HepG2 (cell line): Measurements from ENCODE around the gene VENTX. TPM values are rescaled to one million over a fixed set of nuclear protein-coding genes. Genes with fewer than 3 reads are reported as not detected.

Experiments used
- ATAC-seq: fragments of 200-7000 bp; cut with Tn5 transposase; 3 replicates; pipeline ENCODE4 v1.9.1; 2020; ENCODE audit warnings: mild to moderate bottlenecking, moderate library complexity
- BruUV-seq: library from RNA; stranded (reverse); fragments of 400-500 nt; replicated peaks from 2 replicates; lab custom pipeline; 2021; lab: Mats Ljungman, UMichigan
- CTCF ChIA-PET: fragments of 300-600 bp; formaldehyde crosslinking; extraction: SDS; loops from one replicate; lab custom pipeline; 2021; ENCODE audit warnings: low total read pairs, inconsistent platforms, low intra/inter-chr PET ratio; lab: Yijun Ruan, JAX
- POLR2A ChIA-PET: fragments of 350-600 bp; sonication (Branson Sonifier 250); formaldehyde crosslinking; loops from one replicate; lab custom pipeline; 2020; ENCODE audit warnings: antibody characterized with exemption, inconsistent platforms; lab: Yijun Ruan, JAX
- DNase-seq: peaks from one replicate; pipeline ENCODE4 v3.0.0-alpha.2; 2015; ENCODE audit warnings: low spot score
- FAIRE-seq: peaks from 3 replicates; lab custom pipeline; 2011; peaks lifted over from hg19 to GRCh38; lab: Jason Lieb, UNC
- H2AFZ ChIP-seq: one replicate; pipeline ENCODE4 v1.6.1; 2011; ENCODE audit warnings: low read length, inconsistent platforms
- H3K27ac ChIP-seq: fragments of 300-600 bp; 3 replicates; pipeline ENCODE4 v1.8.0; 2011; ENCODE audit warnings: mixed run types, mild to moderate bottlenecking, mixed read lengths, low read length, inconsistent platforms; ENCODE audit not compliant: insufficient read depth; ENCODE audit errors: extremely low read length
- H3K27me3 ChIP-seq, 2 experiments: fragments of 200-600 bp in 1 of 2; 2 replicates in 1 of 2; 3 replicates in 1 of 2; pipeline versions ENCODE4 v1.6.0 to v1.8.0; 2011; ENCODE audit warnings: low read length in 2 of 2, mild to moderate bottlenecking in 2 of 2, moderate library complexity in 2 of 2, inconsistent platforms in 1 of 2; ENCODE audit not compliant: insufficient read depth in 2 of 2, control insufficient read depth in 1 of 2
- H3K36me3 ChIP-seq, 2 experiments: fragments of 200-600 bp in 1 of 2; replicated peaks in 1 of 2; 2 replicates in 1 of 2; 3 replicates in 1 of 2; pipeline versions ENCODE4 v1.5.1 to v1.8.0; 2011; ENCODE audit warnings: low read length in 2 of 2, inconsistent platforms in 1 of 2; ENCODE audit not compliant: insufficient read depth in 2 of 2, control insufficient read depth in 1 of 2
- H3K4me1 ChIP-seq: 2 replicates; pipeline ENCODE4 v1.5.1; 2012; ENCODE audit warnings: low read length, inconsistent platforms; ENCODE audit not compliant: insufficient read depth
- H3K4me2 ChIP-seq: 2 replicates; pipeline ENCODE4 v1.6.0; 2011; ENCODE audit warnings: low read depth, low read length, inconsistent platforms
- H3K4me3 ChIP-seq, 3 experiments: fragments of 200-600 bp in 1 of 3; sonication (generic), shearing (Covaris generic) in 1 of 3; replicated peaks in 1 of 3; 2 replicates each; pipeline ENCODE4 v1.5.1; 2011 to 2016; ENCODE audit warnings: low read length in 3 of 3, inconsistent platforms in 2 of 3, low read depth in 2 of 3, mild to moderate bottlenecking in 2 of 3, control low read depth in 1 of 3, mixed read lengths in 1 of 3; ENCODE audit not compliant: insufficient read depth in 1 of 3
- H3K79me2 ChIP-seq: one replicate; pipeline ENCODE4 v1.6.1; 2011; ENCODE audit warnings: low read length, inconsistent platforms; ENCODE audit not compliant: insufficient read depth
- H3K9ac ChIP-seq: 2 replicates; pipeline ENCODE4 v1.6.0; 2011; ENCODE audit warnings: mild to moderate bottlenecking, low read depth, low read length, inconsistent platforms; ENCODE audit not compliant: insufficient read depth
- H3K9me3 ChIP-seq: 2 replicates; pipeline ENCODE4 v1.5.1; 2012; ENCODE audit warnings: mild to moderate bottlenecking, low read length
- H4K20me1 ChIP-seq: 2 replicates; pipeline ENCODE4 v1.6.0; 2011; ENCODE audit warnings: inconsistent platforms, mild to moderate bottlenecking, low read length, moderate library complexity; ENCODE audit not compliant: insufficient read depth
- MLXIP ChIP-seq: sonication (generic); formaldehyde crosslinking; IDR thresholded peaks from 2 replicates; pipeline ENCODE4 v1.9.0; 2021; ENCODE audit warnings: missing genetic modification reagents, borderline replicate concordance
- MNT ChIP-seq: fragments of 450-650 bp; IDR thresholded peaks from 2 replicates; pipeline ENCODE4 v1.6.1; 2016
- MXD4 ChIP-seq: IDR thresholded peaks from 2 replicates; pipeline ENCODE4 v1.6.1; 2016; ENCODE audit warnings: mild to moderate bottlenecking, missing biosample characterization, missing genetic modification reagents
- SIX1 ChIP-seq: sonication (generic); formaldehyde crosslinking; IDR thresholded peaks from 2 replicates; pipeline ENCODE4 v1.4.0; 2020; ENCODE audit warnings: missing genetic modification reagents, borderline replicate concordance
- ZNF460 ChIP-seq: sonication (generic); formaldehyde crosslinking; IDR thresholded peaks from 2 replicates; pipeline ENCODE4 v1.5.1; 2020; ENCODE audit warnings: missing genetic modification reagents, mild to moderate bottlenecking, borderline replicate concordance
- WGBS: methylation state at CpG from one replicate; pipeline ENCODE4 v1.1.6; 2017; ENCODE audit warnings: low lambda C conversion rate; 5-methylcytosine and 5-hydroxymethylcytosine counted together
- in situ Hi-C: cut with HindIII; loops from 2 replicates; pipeline ENCODE4 v1.10.0; 2017; ENCODE audit warnings: low pct_unique_long_range_greater_than_20kb; ENCODE audit not compliant: extremely low pct_ligation_motif_present
- intact Hi-C: fragments of 100-400 bp; cut with micrococcal nuclease; formaldehyde crosslinking; loops from one replicate; pipeline ENCODE4 v1.10.0; 2022; ENCODE audit not compliant: unreplicated experiment
- polyA plus RNA-seq, 8 experiments: library from polyadenylated mRNA; depleted of rRNA in 3 of 8; stranded (reverse) in 7 of 8; unstranded in 1 of 8; fragments of >200 nt; fragmentation: Illumina TruSeq in 4 of 8; extraction: Trizol in 4 of 8; gene quantifications; 2 replicates each; pipeline versions ENCODE4 v1.2.1 to v1.2.3, GENCODE V29; 2011 to 2016; ENCODE audit warnings: low read depth in 4 of 8, missing spikeins in 1 of 8, mixed read lengths in 1 of 8; ENCODE audit not compliant: insufficient read depth in 1 of 8
- total RNA-seq, 5 experiments: library from RNA; depleted of rRNA; stranded (reverse); fragments of >200 nt; fragmentation: Illumina TruSeq; extraction: Trizol; gene quantifications; 2 replicates each; pipeline ENCODE4 v1.2.3, GENCODE V29; 2016; ENCODE audit warnings: low read depth in 1 of 5

The VENTX gene
- total and polyA plus RNA-seq, 2 of the 13 experiments (the other 11 are each of a cell fraction or from before 2014, with no cell fraction given), result not detected

GRCh38 chr10:133204226-133205015 is 33.2 kb upstream of the VENTX start:
- Histone ChIP-seq H3K36me3 (no peaks in the 10 kb centered on the region), H3K4me3 (no peak overlapping the region), H3K4me1 (no peaks in the 10 kb centered on the region), H3K79me2 (no peaks in the 10 kb centered on the region), H3K9me3 (no peaks in the 10 kb centered on the region), H3K9ac (no peak overlapping the region), H3K4me2 (no peak overlapping the region), H3K27me3 (peaks cover 29 to 83% of the 10 kb centered on the region in 2 experiments; a peak in 4 of 5 replicates), H4K20me1 (no peaks in the 10 kb centered on the region), H3K27ac (no peak overlapping the region), H2AFZ (no peak overlapping the region)
- intact Hi-C loops, result no loop called here
- no TSS peak for BruUV-seq
- ATAC-seq (no peak), FAIRE-seq (no peak), DNase-seq (no peak)
- 41% methylated on average over 15 of the region's 38 CpGs for WGBS
- in situ Hi-C loops, result no loop called here
- TF ChIP-seq MNT (peak; percentile 52; the same call in 1 of the 2 replicates), ZNF460 (CRISPR knock-in tag) (no peak), MLXIP (CRISPR knock-in tag) (no peak), SIX1 (CRISPR knock-in tag) (no peak), MXD4 (CRISPR knock-in tag) (no peak)
- POLR2A ChIA-PET, result no interaction called here
- CTCF ChIA-PET, result no interaction called here
